GM06990 (cell line): Measurements from ENCODE around the gene GALNT18.

Experiments used
- DNase-seq: peaks from one replicate; pipeline ENCODE4 v3.0.0-alpha.2; 2011; ENCODE audit not compliant: insufficient read length; ENCODE audit errors: extremely low read depth
- H3K27me3 ChIP-seq: replicated peaks from 2 replicates; pipeline ENCODE4 v1.6.0; 2011; ENCODE audit warnings: low read length; ENCODE audit not compliant: control insufficient read depth, insufficient read depth
- H3K36me3 ChIP-seq: 2 replicates; pipeline ENCODE4 v1.5.1; 2011; ENCODE audit warnings: low read length; ENCODE audit not compliant: control insufficient read depth, insufficient read depth
- H3K4me3 ChIP-seq: replicated peaks from 2 replicates; pipeline ENCODE4 v1.5.1; 2011; ENCODE audit warnings: low read depth, mild to moderate bottlenecking, control low read depth, low read length
- TF ChIP-seq, protein P1 (sequence below): IDR thresholded peaks from 2 replicates; pipeline ENCODE4 v1.5.1; 2011; ENCODE audit warnings: low read length, control low read depth, mild to moderate bottlenecking, inconsistent platforms; ENCODE audit not compliant: insufficient read depth, poor library complexity, severe bottlenecking

GALNT18 gene

GRCh38 chr11:11304550-11304949 lies 317.3 kb downstream of the GALNT18 start:
- no peak for DNase-seq
- Histone ChIP-seq H3K27me3 (no peaks in the 10 kb centered on the region), H3K4me3 (no peak overlapping the region), H3K36me3 (no peaks in the 10 kb centered on the region)
- TF ChIP-seq, protein P1, sequence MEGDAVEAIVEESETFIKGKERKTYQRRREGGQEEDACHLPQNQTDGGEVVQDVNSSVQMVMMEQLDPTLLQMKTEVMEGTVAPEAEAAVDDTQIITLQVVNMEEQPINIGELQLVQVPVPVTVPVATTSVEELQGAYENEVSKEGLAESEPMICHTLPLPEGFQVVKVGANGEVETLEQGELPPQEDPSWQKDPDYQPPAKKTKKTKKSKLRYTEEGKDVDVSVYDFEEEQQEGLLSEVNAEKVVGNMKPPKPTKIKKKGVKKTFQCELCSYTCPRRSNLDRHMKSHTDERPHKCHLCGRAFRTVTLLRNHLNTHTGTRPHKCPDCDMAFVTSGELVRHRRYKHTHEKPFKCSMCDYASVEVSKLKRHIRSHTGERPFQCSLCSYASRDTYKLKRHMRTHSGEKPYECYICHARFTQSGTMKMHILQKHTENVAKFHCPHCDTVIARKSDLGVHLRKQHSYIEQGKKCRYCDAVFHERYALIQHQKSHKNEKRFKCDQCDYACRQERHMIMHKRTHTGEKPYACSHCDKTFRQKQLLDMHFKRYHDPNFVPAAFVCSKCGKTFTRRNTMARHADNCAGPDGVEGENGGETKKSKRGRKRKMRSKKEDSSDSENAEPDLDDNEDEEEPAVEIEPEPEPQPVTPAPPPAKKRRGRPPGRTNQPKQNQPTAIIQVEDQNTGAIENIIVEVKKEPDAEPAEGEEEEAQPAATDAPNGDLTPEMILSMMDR: no peak

DNA sequence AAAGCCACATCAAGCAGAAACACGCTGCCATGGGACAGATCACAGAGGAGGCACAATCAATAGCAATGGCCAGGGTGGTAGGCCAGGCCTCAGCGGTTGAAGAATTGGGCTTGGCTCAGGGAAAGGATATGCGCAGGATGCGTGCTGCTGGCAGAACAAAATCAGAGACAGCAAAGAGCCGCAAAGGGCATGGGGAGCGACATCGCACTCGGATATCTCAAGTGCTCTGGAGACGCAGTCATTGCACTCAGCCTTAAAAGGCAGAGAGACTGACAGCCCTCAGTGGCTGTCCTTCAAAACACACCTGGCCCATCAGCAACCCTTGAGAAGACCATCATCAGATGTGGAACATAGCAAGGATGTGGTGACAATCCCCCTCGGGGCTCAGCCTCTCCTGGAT lies 319.2 kb downstream of the GALNT18 start:
- H3K27me3 ChIP-seq: no peaks in the 10 kb centered on the region
- no peaks in the 10 kb centered on the region for H3K36me3 ChIP-seq
- H3K4me3 ChIP-seq: no peak overlapping the region
- TF ChIP-seq, protein P1: no peak
- DNase-seq: no peak

- Histone ChIP-seq H3K4me3 (no peak overlapping the region), H3K36me3 (no peaks in the 10 kb centered on the region), H3K27me3 (no peaks in the 10 kb centered on the region)
- TF ChIP-seq, protein P1: no peak
- DNase-seq: no peak
These were observed 320.6 kb downstream of the GALNT18 start for GRCh38 chr11:11301212-11301611.

GRCh38 chr11:11297578-11297977 lies 324.2 kb downstream of the GALNT18 start:
- Histone ChIP-seq H3K4me3 (no peak overlapping the region), H3K27me3 (no peaks in the 10 kb centered on the region), H3K36me3 (no peaks in the 10 kb centered on the region)
- TF ChIP-seq, protein P1: no peak
- no peak for DNase-seq

- TF ChIP-seq, protein P1: no peak
- no peak for DNase-seq
- Histone ChIP-seq H3K4me3 (no peak overlapping the region), H3K36me3 (no peaks in the 10 kb centered on the region), H3K27me3 (no peaks in the 10 kb centered on the region)
These were observed 325.4 kb downstream of the GALNT18 start for GRCh38 chr11:11296434-11296833.

- TF ChIP-seq, protein P1: no peak
- H3K36me3 ChIP-seq: no peaks in the 10 kb centered on the region
- H3K4me3 ChIP-seq: no peak overlapping the region
- H3K27me3 ChIP-seq: no peaks in the 10 kb centered on the region
- DNase-seq: no peak
These were observed 327.3 kb downstream of the GALNT18 start for GRCh38 chr11:11294551-11294855.
